ENCODE results near the gene SPEF2. TPM values are rescaled to one million over a fixed set of nuclear protein-coding genes. Genes with fewer than 3 reads are reported as not detected.
A peak's percentile ranks its signal among the peaks of the same experiment; 100 is the strongest.

Gene SPEF2
- total RNA-seq, 3 donors from 2014 or later, result 8.2 to 35.9 (median 11.5) TPM

- H3K36me3 ChIP-seq, result no peaks in the 10 kb centered on the region
- no peaks in the 10 kb centered on the region for H3K27me3 ChIP-seq
- intact Hi-C loops (cut with DNase I; ENCODE audit: low total_unique reads), result no loop called here
- no peaks in the 10 kb centered on the region for H3K4me1 ChIP-seq
- H3K27ac ChIP-seq, result no peak overlapping the region
- H3K9me3 ChIP-seq, result no peaks in the 10 kb centered on the region
- no peak for DNase-seq (ENCODE audit: low spot score in 2 of 2)
- TF ChIP-seq POLR2AphosphoS5 (IDR thresholded peaks at IDR 0.05) (no peak), POLR2A (IDR thresholded peaks at IDR 0.05) (no peak), CTCF (IDR thresholded peaks at IDR 0.05) (no peak)
- H3K4me3 ChIP-seq, result no peak overlapping the region
These were observed 55.3 kb downstream of the SPEF2 start for GRCh38 chr5:35672995-35673394.

GRCh38 chr5:35674049-35674448 is 56.4 kb downstream of the SPEF2 start:
- no peak for TF ChIP-seq POLR2A (IDR thresholded peaks at IDR 0.05)
- TF ChIP-seq POLR2AphosphoS5 (IDR thresholded peaks at IDR 0.05), result no peak
- no peak for TF ChIP-seq CTCF (IDR thresholded peaks at IDR 0.05)
- Histone ChIP-seq H3K4me1 (no peaks in the 10 kb centered on the region), H3K9me3 (no peaks in the 10 kb centered on the region), H3K4me3 (no peak overlapping the region), H3K27ac (no peak overlapping the region), H3K36me3 (no peaks in the 10 kb centered on the region), H3K27me3 (no peaks in the 10 kb centered on the region)
- intact Hi-C loops (cut with DNase I; ENCODE audit: low total_unique reads), result no loop called here
- DNase-seq (ENCODE audit: low spot score in 2 of 2), result no peak

DNA sequence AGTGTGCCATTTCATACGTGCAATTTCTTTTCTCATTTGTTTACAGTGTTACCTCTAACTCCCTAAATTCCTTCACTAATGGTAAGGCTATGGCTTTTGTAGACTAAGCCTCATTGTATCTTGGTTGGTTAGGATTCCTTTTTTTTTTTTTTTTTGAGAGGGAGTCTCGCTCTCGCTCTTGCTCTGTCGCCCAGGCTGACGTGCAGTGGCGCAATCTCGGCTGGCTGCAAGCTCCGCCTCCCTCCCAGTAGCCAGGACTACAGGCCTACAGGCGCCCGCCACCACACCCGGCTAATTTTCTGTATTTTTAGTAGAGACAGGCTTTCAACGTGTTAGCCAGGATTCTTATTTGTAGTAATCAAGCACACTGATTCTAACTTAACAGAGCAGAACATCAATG is 57.7 kb downstream of the SPEF2 start:
- H3K4me1 ChIP-seq, result peaks cover 0 to 3% of the 10 kb centered on the region in 2 donors
- H3K36me3 ChIP-seq, result no peaks in the 10 kb centered on the region
- no peak overlapping the region for H3K4me3 ChIP-seq
- no peaks in the 10 kb centered on the region for H3K27me3 ChIP-seq
- no peak overlapping the region for H3K27ac ChIP-seq
- intact Hi-C loops (cut with DNase I; ENCODE audit: low total_unique reads), result no loop called here
- no peak for DNase-seq (ENCODE audit: low spot score in 2 of 2)
- H3K9me3 ChIP-seq, result no peaks in the 10 kb centered on the region
- no peak for TF ChIP-seq CTCF (IDR thresholded peaks at IDR 0.05)
- TF ChIP-seq POLR2AphosphoS5 (IDR thresholded peaks at IDR 0.05), result no peak
- no peak for TF ChIP-seq POLR2A (IDR thresholded peaks at IDR 0.05)

DNA sequence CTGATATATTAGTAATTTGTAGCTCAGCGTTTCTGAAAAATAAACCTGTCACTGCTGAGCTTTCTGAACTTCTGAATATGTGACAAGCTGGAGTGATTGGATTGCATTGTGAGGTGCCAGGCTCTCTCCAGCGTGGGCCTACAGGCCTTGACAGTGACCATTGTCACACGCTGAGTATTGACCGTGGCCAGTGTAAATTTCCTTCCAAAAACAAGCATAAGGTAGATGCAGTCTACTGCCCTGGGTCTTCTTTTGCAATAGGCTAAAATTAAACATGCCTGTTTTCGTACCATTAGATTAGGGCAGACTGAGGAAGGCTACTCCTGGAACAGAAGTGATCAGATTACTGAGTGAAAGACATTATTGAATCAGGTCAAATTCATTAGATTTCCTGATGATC is 60.2 kb downstream of the SPEF2 start:
- intact Hi-C loops (cut with DNase I; ENCODE audit: low total_unique reads), result no loop called here

DNA sequence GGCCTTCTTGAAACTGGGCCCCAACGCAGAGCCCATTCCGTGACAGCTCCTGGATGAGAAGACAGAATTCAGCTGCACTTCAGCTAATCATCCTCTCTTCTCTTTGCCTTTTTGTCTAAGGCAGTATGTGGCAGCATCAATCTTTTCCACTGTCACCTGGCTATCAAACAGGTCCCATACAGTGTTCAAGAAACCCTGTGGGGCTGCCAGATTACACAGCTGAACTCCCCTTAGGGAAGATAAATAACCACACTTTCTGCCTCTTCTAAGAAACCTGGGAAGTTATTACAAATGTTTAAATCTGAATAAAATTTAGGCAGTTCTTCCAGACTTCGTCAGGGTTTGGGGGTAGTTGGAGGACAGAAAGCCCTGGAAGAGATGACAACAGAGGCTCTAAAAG is 61.0 kb downstream of the SPEF2 start:
- Histone ChIP-seq H3K27me3 (no peaks in the 10 kb centered on the region), H3K4me1 (peaks cover 0 to 3% of the 10 kb centered on the region in 2 donors), H3K9me3 (no peaks in the 10 kb centered on the region), H3K4me3 (no peak overlapping the region), H3K27ac (peak overlapping the region; percentile 8 to 9), H3K36me3 (no peaks in the 10 kb centered on the region)
- DNase-seq (ENCODE audit: low spot score in 2 of 2), result no peak
- intact Hi-C loops (cut with DNase I; ENCODE audit: low total_unique reads), result no loop called here
- no peak for TF ChIP-seq CTCF (IDR thresholded peaks at IDR 0.05)
- no peak for TF ChIP-seq POLR2AphosphoS5 (IDR thresholded peaks at IDR 0.05)
- no peak for TF ChIP-seq POLR2A (IDR thresholded peaks at IDR 0.05)

More for the DNA sequence above, 60.2 kb downstream of the SPEF2 start:
- H3K27me3 ChIP-seq, result no peaks in the 10 kb centered on the region
- no peak for DNase-seq (ENCODE audit: low spot score in 2 of 2)
- no peak overlapping the region for H3K27ac ChIP-seq
- no peaks in the 10 kb centered on the region for H3K36me3 ChIP-seq
- TF ChIP-seq POLR2A (IDR thresholded peaks at IDR 0.05) (no peak), CTCF (IDR thresholded peaks at IDR 0.05) (no peak), POLR2AphosphoS5 (IDR thresholded peaks at IDR 0.05) (no peak)
- no peak overlapping the region for H3K4me3 ChIP-seq
- peaks cover 0 to 3% of the 10 kb centered on the region in 2 donors for H3K4me1 ChIP-seq
- no peaks in the 10 kb centered on the region for H3K9me3 ChIP-seq
